Skin epidermis (tissue), 12 donors: ENCODE measurements around the gene SLC39A11.
"Not testable (repeated sequence)": the region's sequence is repeated elsewhere in the genome, so short reads cannot be mapped to it uniquely, and the experiment has no call there.

Experiments
- H3K27ac ChIP-seq, 21 experiments: fragments of 200-600 bp; sonication (generic) in 11 of 21; one replicate each; pipeline ENCODE4 v1.5.0; 2020; ENCODE audit warnings: mild to moderate bottlenecking in 3 of 21, inconsistent platforms in 2 of 21, moderate library complexity in 2 of 21
- H3K4me3 ChIP-seq, 7 experiments: fragments of 200-600 bp; sonication (generic) in 2 of 7; one replicate each; pipeline ENCODE4 v1.5.0; 2020; ENCODE audit warnings: inconsistent platforms in 2 of 7, mild to moderate bottlenecking in 2 of 7, moderate library complexity in 1 of 7

Gene SLC39A11

DNA sequence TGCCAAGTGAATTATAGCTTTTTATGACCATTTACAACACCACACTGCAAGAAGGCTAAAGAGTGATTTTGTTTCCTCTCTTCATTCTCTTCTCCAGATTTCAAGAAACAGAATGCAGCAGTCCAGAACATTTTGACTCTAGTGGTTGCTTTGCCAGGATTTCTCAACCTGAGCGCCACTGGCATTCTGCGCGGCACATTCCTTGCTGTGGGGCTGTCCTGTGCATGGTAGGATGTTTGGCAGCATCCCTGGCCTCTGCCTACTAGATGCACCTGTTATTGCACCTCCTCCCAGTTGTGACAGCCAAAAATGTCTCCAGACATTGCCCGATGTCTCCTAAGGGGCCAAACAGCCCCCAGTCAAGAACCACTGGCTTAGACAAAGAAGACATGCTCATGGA, 25.7 kb upstream of the SLC39A11 start:
- no peak overlapping the region for H3K4me3 ChIP-seq
- H3K27ac ChIP-seq: no peak overlapping the region

DNA sequence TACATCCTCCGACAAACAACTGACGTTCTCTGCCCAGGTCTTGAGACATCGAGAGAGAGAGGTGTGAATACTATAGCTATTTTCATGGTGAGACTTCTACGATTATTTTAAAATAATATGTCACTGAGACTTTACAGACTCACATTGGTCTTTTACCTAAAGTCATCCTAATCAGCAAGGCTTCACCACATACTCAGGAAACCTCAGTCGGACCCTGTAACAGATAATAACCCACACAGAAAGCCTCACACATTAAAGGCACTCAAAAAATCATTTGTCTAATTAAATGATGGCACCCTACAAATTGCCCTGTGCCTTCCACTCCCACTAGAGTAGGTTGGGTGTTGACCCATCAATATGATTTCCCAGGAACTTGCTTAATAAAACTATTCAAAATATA, 19.8 kb upstream of the SLC39A11 start:
- H3K4me3 ChIP-seq: no peak overlapping the region
- no peak overlapping the region for H3K27ac ChIP-seq

DNA sequence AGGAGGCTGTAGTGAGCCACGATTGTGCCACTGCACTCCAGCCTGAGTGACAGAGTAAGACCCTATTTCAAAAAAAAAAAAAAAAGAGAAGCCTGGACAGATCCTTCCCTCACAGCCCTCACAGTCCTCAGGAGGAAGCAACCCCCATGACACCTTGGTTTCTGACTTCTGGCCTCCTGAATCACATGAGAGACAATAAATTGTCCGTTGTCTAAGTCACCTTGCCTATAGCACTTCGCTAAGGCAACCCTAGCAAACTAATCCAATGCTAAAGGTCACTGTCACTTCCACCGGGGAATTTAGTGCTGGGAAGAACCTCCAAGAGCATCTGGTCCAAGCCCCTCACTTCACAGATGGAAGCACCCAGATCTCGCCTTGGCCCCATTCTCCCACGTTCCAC, 18.9 kb upstream of the SLC39A11 start:
- Histone ChIP-seq H3K27ac (no peak overlapping the region), H3K4me3 (no peak overlapping the region)

DNA sequence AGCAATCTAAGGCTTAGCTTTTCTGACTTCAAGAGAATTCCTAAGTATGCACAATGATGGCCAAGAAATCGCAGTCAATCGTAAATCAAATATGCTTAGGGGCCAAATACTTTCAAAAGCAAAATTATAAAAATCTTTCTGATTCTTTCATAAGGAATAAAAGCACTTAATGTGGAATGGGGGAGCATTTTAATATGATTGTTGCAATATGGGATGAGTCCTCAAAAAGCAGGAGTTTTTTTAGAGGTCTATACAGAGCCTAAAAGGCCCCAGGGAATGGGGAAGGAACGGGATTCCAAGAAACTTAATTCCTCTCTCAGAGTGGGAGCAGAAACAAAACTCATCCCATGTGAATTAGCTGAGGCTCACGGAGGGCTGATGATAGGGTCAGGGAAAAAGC, 14.7 kb upstream of the SLC39A11 start:
- Histone ChIP-seq H3K4me3 (no peak overlapping the region), H3K27ac (no peak overlapping the region)

DNA sequence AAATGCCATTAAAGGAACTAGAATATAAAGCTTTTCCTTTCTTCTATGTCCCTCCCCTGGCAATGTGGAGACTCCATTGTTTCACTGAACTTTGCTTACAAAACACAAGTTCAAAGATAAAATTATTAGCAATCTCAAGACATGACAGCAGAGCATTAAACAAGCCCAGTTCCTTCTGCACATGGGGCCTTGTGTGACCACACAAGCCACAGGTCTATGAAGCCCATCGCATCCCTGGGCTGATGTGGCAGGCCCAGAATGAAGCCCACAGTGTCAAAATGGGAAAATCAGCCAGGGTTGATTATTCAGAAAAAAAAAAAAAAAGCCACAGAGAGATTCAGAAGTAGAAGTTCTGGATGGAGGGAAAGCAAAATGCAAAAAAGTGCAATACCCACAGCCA, 12.9 kb upstream of the SLC39A11 start:
- Histone ChIP-seq H3K27ac (no peak overlapping the region), H3K4me3 (no peak overlapping the region)

DNA sequence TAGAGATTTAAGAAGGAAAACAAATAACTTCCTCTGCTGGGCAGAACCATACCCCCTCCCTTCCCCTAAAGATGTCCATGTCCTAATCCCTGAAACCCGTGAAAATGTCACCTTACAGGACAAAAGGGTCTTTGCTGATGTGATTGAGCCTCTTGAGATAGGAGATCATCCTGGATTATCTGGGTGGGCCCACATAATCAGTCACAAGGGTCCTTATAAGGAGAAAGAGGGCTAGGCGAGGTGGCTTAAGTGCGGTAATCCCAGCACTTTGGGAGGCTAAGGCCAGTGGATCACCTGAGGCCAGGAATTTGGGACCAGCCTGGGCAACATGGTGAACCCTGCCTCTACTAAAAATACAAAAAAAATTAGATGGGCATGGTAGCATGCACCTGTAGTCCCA, 12.0 kb upstream of the SLC39A11 start:
- Histone ChIP-seq H3K27ac (no peak overlapping the region), H3K4me3 (no peak overlapping the region)

DNA sequence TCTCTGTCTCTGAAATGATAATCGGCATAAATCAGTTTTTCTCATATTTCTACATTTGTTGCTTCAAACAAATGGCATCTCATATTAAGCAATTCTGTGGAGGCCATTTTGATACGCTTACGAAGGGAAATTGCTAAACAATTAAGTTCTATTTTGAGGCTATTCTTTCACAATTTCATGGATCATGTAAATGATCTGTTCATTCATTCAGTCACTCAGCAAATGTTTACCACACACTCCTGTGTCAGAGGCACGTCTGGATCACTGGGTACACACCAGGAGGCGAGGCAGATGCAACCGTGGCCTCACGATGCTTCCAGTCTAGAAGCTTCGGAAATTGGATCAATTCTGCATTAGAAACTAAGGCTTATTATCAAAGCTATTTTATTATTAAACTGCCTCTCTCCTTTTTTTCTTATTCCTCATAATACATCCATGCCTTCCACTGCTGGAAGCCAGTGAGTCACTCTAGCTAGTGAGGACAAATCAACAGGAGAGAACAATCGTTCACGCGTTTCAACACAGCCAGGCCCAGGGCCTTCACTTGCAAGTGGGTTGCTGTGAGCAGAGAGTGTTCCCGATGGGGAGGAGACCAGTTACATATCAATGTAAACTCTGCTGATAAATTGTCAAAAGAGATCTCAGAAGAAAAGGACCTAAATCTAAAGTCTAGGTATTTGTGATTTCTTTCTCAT, 11.3 kb upstream of the SLC39A11 start:
- H3K27ac ChIP-seq: no peak overlapping the region

DNA sequence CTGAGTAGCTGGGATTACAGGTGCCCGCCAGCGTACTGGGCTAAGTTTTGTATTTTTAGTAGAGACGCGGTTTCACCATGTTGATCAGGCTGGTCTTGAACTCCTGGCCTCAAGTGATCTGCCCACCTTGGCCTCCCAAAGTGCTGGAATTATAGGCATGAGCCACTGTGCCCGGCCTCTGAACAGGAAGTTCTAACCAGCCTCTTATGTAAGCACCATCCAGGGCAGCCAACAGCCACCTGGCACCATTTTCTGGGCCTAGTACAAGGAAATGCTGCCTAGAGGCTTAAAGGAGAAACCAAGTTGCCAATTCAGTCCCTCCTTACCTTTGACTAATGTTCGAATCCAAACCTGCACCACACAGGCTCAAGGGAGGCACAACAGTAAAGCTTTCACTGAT, 8.5 kb upstream of the SLC39A11 start:
- H3K4me3 ChIP-seq: no peak overlapping the region
- H3K27ac ChIP-seq: no peak overlapping the region

More for the DNA sequence above, 11.3 kb upstream of the SLC39A11 start:
- no peak overlapping the region for H3K4me3 ChIP-seq

DNA sequence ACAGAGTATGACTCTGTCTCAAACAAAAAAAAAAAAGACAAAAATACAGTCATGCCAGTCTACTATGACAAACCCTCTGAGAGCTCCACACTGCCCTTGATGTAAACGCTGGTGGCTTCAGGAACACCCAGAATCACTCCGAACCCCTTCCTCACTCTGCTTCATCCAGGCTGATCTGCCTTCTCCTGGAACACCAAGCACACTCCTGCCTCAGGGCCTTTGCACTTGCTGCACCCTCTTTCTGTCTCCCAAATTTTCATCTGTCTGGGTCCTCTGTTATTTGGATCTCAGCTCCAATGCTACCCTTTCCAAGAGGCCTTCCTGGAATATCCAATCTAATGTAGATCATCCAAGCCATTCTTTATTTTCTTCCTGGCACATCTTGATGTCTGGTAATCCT, 7.9 kb upstream of the SLC39A11 start:
- Histone ChIP-seq H3K27ac (no peak overlapping the region), H3K4me3 (no peak overlapping the region)

DNA sequence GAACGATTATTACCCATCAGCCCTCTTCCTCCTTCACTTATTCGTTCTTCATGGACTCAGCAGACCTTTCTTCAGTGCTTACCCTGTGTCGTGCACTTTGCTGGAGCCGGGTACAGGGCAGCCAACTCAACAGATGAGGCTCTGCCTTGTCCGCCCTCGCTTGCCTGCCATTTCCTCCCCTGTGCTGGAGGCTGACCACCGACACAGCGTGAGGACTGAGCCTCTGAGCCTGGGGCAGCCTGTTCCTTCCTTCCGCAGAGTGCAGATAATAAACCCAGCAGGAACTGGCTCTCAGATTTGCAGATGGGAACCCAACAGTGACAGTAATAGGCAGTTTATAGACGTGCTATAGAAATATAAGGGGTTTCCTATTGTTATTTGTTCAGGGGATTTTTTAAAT, 7.0 kb upstream of the SLC39A11 start:
- H3K4me3 ChIP-seq: no peak overlapping the region
- H3K27ac ChIP-seq: no peak overlapping the region

DNA sequence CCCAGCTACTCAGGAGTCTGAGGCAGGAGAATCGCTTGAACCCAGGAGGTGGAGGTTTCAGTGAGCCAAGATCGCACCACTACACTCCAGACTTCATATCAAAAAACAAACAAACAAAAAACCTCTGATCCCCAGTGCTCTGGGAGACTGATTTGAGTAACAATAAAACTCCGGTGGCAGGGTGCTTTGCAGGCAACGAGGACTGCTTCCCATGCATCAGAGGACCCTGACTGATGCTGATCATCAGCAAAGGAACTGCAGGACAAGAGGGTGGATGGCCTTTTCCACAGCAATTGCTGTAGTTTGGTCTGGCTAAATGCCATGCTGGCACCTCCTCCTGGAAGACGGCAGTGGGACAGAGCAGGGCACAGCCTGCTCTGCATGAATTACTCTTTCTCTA, 6.4 kb upstream of the SLC39A11 start:
- no peak overlapping the region for H3K27ac ChIP-seq
- no peak overlapping the region for H3K4me3 ChIP-seq

DNA sequence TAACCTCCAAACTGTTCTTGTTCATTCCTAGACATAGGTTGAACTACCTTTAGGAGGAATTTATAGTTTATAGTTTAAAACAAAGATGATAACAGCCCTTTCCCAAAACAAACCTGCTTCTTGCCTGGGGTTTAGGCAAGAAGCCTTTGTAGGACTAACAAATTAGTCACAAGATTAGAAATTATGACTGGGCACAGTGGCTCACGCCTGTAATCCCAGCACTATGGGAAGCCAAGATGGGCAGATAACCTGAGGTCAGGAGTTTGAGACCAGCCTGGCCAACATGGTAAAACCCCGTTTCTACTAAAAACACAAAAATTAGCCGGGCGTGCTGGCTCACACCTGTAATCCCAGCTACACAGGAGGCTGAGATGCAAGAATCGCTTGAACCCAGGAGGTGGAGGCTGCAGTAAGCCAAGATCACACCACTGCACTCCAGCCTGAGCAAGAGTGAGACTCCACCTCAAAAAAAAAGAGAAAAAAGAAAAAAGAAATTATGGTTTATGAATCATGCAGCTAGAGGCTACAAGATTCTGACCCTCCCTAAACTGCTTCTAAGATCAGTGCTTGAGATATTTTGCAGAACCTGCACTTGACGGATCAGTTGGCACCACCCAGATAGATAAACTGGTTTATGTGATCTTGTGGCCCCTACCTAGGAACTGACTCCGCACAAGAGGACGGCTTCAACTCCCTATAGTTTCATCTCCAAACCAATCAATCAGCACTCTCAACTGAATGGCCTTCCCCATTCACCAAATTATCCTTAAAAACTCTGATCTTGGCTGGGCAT, 5.7 kb upstream of the SLC39A11 start:
- not testable (repeated sequence) for H3K27ac ChIP-seq, H3K4me3 ChIP-seq

DNA sequence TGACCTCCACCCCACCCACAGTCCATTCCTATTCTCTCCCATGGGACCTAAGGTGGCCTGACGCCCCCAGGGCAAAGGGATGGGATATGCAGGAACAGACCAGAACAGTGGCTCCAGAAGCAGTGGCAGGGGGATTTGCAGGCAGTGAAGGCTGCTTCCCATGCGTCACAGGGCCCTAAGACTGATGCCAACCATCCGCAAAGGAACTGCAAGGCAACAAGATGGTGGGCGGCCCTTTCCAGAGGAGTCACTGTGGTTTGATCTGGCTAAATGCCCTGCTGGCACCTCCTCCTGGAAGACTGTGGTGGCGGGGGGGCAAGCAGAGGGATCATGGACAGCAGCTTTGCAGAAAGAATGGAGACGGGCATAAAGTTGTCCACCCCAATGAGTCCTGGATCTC, 4.4 kb upstream of the SLC39A11 start:
- H3K27ac ChIP-seq: no peak overlapping the region
- H3K4me3 ChIP-seq: no peak overlapping the region

DNA sequence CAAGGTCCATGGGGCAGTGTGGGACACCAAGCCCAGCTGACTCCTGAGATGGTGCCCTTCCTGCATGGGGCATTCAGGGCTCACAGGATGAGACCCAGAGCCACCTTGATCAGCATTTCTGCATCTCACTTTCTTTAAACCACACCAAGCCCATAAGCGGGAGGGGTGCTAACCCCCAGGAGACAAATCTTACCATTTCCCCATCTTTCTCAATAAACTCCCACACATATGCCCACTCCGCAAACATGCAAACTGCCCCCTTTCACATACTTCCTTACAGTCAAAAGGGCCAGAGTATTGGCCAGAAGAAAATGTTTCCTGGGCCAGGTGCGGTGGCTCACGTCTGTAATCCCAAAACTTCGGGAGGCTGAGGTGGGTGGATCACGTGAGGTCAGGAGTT, 3.7 kb upstream of the SLC39A11 start:
- no peak overlapping the region for H3K27ac ChIP-seq
- H3K4me3 ChIP-seq: no peak overlapping the region

DNA sequence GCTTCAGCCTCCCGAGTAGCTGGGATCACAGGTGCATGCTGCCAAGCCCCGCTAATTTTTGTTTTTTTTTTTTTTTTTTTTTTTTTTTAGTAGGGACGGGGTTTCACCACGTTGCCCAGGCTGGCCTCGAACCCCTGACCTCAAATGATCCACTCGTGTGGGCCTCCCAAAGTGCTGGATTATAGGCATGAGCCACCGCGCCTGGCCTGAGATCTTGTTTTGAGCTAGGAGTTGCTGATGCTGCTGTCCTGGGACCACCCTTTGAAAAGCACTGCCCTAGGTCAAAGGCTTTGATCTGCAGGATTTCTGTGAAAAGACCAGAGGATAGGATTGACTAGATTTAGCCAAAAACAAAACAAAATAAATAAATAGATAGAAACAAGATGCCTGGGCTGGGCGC, 798 bp upstream of the SLC39A11 start:
- Histone ChIP-seq H3K27ac (peak overlapping the region in 2 of 21 experiments; percentile 83 to 84), H3K4me3 (peak overlapping the region in 5 of 7 experiments; percentile 60 to 82 (median 69))

DNA sequence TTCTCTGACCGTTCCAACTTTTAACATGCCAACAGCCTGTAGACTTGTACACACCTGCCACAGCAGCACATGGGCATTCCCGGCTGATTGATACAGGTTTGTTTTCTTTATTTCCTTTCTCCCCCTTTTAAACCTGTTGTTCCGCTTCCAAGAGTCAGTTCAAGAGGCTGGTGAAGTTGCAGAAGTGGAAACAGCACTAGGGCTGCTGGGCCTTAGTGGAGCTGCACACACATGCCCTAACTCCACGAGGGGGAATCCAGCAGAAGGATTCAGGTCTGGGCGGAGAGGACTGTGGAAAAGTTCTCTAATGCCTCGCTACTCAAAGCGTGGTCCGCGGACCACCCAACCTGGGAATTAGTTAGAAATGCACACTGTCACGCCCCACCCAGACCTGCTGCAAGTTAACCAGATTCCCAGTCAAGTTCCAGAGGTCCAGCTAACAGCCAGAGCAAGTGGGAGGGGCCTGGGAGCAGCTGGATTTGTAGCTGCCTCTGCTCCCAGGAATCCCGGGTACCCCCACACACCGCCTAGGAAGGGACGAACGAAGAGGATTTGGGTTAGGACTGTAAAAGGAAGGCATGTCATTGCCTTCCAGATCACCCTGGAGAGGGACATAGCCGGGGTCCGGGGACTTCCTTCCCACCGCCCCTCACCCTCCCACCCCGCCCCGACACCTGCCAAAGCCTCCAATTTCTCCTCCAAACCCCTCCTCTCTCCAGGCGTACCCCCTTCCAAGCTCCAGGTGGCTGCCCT, 542 bp downstream of the SLC39A11 start:
- Histone ChIP-seq H3K27ac (peak overlapping the region in 20 of 21 experiments; percentile 49 to 89 (median 83)), H3K4me3 (peak overlapping the region; percentile 43 to 82 (median 62))

DNA sequence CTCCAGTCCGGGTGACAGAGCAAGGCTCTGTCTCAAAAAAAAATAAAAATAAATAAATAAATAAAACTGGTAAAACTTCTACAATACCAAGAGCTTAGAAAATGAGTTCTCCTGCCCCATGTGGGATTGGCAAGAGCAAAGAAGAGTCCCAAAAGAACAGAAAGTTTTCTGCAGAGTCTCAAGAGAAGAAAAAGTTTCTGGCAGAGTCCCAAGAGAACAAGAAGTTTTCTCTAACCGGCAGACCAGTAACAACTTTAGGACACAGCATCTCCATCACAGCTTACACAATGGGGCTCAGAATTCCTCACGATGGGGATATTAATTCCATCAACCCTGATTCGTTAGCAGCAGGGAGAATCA, 1.1 kb downstream of the SLC39A11 start:
- peak overlapping the region in 6 of 7 experiments; percentile 43 to 82 (median 66) for H3K4me3 ChIP-seq
- peak overlapping the region in 8 of 21 experiments; percentile 58 to 88 (median 81) for H3K27ac ChIP-seq

DNA sequence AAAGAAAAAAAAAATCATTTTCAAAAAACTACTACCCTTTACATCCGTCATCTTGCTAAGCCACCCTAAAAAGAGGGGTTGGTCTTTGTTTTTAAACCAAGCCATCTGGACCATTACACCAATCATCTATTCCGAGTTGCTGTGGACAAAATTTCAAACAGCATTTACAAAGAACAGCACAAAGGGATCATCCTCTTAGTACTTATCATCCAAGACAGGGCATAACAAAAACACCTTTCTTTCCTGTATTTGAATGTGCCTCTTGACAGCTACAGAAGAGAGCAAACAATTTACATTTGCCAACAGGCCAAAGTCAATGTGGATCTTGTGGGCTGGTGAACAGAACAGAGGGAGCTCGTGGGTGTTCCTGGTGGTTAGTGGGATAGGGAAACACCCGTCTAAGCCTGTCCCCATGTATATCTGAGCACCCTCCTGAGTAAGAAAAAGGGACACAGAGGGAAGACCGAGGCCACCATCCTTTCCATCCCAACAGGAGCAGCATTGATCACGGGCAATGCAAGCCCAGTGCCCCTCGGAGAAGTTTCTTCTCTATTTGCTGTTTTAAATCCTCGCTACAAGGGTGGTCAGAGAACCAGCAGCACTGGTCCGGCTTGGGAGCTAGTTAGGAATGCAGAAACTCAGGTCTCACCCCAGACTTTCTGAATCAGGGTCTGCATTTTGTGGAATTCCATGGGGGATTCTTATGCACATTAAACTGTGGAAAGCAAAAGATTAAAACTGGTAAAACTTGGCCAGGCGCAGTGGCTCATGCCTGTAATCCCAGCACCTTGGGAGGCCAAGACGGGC, 1.9 kb downstream of the SLC39A11 start:
- peak overlapping the region in 1 of 21 experiments; percentile 24 for H3K27ac ChIP-seq
- H3K4me3 ChIP-seq: no peak overlapping the region

DNA sequence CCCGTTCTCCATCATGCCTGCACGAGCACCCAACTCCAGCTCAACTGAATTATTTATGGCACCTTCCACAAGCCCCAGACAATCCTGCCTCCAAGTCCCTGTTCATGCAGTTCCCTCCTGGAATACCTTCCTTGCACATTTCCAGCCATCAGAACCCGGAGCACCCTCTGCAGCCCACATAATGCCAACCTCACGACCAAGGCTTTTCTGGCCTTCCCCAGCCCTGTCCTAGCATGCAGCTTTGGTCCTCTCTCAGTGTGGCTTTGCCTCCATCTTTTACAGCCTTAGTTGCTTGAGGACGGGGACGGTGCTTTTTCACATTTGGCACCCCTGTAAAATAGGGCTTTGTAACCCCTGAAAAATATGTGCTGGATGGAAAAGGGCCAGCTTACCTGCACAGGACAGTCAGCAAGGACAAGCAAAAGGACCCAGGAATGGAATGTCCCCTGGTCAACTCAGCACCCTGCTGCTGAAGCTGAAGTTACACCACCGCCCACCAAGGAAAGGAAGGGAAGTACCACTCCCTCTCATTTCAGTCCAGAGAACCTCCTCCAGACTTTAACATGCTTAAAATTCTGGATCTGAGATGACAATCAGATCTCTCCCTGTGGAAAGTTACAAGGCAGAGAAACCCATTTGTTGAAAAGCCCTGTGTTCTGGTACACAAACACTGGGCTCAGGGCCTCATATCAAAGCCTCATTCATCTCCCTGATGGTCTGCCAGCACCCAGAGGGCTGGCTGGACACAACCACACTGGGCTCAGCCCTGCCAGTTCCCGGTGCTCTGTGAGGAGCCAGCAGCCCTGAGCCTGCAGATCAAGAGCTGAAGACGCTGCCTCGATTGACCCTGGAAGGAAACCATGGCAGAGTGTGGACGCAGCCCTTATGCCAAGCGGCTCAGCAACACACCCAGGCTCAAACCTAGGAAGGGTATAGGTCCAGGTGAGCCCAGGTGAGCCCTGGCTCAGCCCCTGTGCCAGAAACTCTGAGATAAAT, 2.9 kb downstream of the SLC39A11 start:
- H3K27ac ChIP-seq: peak overlapping the region in 2 of 21 experiments; percentile 20 to 24
- no peak overlapping the region for H3K4me3 ChIP-seq
